K562 (cell line): ENCODE measurements around the gene CYYR1. TPM values are rescaled to one million over a fixed set of nuclear protein-coding genes. Genes with fewer than 3 reads are reported as not detected.

Experiments
- ATAC-seq: fragments of 200-7000 bp; cut with Tn5 transposase; 3 replicates; pipeline ENCODE4 v1.9.1; 2020; ENCODE audit warnings: moderate library complexity
- BruUV-seq: library from RNA; stranded (reverse); fragments of 400-500 nt; replicated peaks from 2 replicates; lab custom pipeline; 2021; lab: Mats Ljungman, UMichigan
- CTCF ChIA-PET: fragments of 300-600 bp; formaldehyde crosslinking; extraction: SDS; loops from one replicate; lab custom pipeline; 2021; ENCODE audit warnings: low intra/inter-chr PET ratio; lab: Yijun Ruan, JAX
- POLR2A ChIA-PET: fragments of 300-600, 350-650 bp; sonication (Branson Sonifier 250); formaldehyde crosslinking; extraction: SDS; loops from one replicate; lab custom pipeline; 2021; ENCODE audit warnings: antibody characterized with exemption, inconsistent platforms; lab: Yijun Ruan, JAX
- DNase-seq, 4 experiments: peaks; one replicate each; pipeline versions ENCODE4 v3.0.0 to v3.0.0-alpha.2; 2011 to 2018; ENCODE audit warnings: low spot score in 3 of 4, mixed read lengths in 3 of 4; ENCODE audit errors: extremely low read depth in 1 of 4
- FAIRE-seq: peaks from 2 replicates; lab custom pipeline; 2011; peaks lifted over from hg19 to GRCh38; lab: Jason Lieb, UNC
- H2AFZ ChIP-seq: 2 replicates; pipeline ENCODE4 v1.6.0; 2011; ENCODE audit warnings: low read depth, low read length, control low read depth, inconsistent platforms
- H3K27ac ChIP-seq: fragments of 200-600 bp; 3 replicates; pipeline ENCODE4 v1.8.0; 2011; ENCODE audit warnings: low read depth, mild to moderate bottlenecking, control low read depth, inconsistent platforms, low read length, moderate library complexity, mixed read lengths; ENCODE audit errors: extremely low read depth
- H3K27me3 ChIP-seq, 2 experiments: fragments of 300-600 bp in 1 of 2; 2 replicates in 1 of 2; 3 replicates in 1 of 2; pipeline versions ENCODE4 v1.6.0 to v1.8.0; 2011; ENCODE audit warnings: inconsistent platforms in 2 of 2, low read length in 2 of 2, mild to moderate bottlenecking in 1 of 2, mixed read lengths in 1 of 2, moderate library complexity in 1 of 2; ENCODE audit not compliant: control insufficient read depth in 2 of 2, insufficient read depth in 2 of 2
- H3K36me3 ChIP-seq: fragments of 300-600 bp; 3 replicates; pipeline ENCODE4 v1.8.0; 2011; ENCODE audit warnings: mild to moderate bottlenecking, low read length, inconsistent platforms; ENCODE audit not compliant: control insufficient read depth, insufficient read depth
- H3K4me1 ChIP-seq, 2 experiments: fragments of 200-600 bp in 1 of 2; replicated peaks in 1 of 2; 2 replicates in 1 of 2; 3 replicates in 1 of 2; pipeline versions ENCODE4 v1.5.1 to v1.8.0; 2011; ENCODE audit warnings: inconsistent platforms in 2 of 2, low read length in 2 of 2, mild to moderate bottlenecking in 1 of 2, mixed read lengths in 1 of 2, moderate library complexity in 1 of 2; ENCODE audit not compliant: control insufficient read depth in 2 of 2, insufficient read depth in 2 of 2
- H3K4me2 ChIP-seq: 2 replicates; pipeline ENCODE4 v1.6.1; 2011; ENCODE audit warnings: low read length, control low read depth, inconsistent platforms, mixed read lengths; ENCODE audit not compliant: insufficient read depth
- H3K4me3 ChIP-seq: fragments of 200-600 bp; sonication (generic), shearing (Covaris generic); 2 replicates; pipeline ENCODE4 v1.5.1; 2016; ENCODE audit warnings: control low read depth, inconsistent platforms
- H3K79me2 ChIP-seq: fragments of 200-600 bp; 3 replicates; pipeline ENCODE4 v1.8.0; 2011; ENCODE audit warnings: low read length, inconsistent platforms; ENCODE audit not compliant: control insufficient read depth, insufficient read depth
- H3K9ac ChIP-seq, 2 experiments: 2 replicates each; pipeline versions ENCODE4 v1.6.0 to v1.6.1; 2011; ENCODE audit warnings: low read depth in 2 of 2, low read length in 2 of 2, control low read depth in 1 of 2, inconsistent platforms in 1 of 2, mild to moderate bottlenecking in 1 of 2, mixed read lengths in 1 of 2; ENCODE audit not compliant: insufficient read depth in 1 of 2
- H3K9me1 ChIP-seq: one replicate; pipeline ENCODE4 v1.6.0; 2011; ENCODE audit warnings: inconsistent platforms, mild to moderate bottlenecking, low read length, moderate library complexity; ENCODE audit not compliant: control insufficient read depth, insufficient read depth
- H3K9me3 ChIP-seq: replicated peaks from 2 replicates; pipeline ENCODE4 v1.5.1; 2011; ENCODE audit warnings: low read depth, low read length, inconsistent platforms; ENCODE audit not compliant: control insufficient read depth, insufficient read depth
- H4K20me1 ChIP-seq: replicated peaks from 2 replicates; pipeline ENCODE4 v1.6.1; 2011; ENCODE audit warnings: low read length, inconsistent platforms, mixed read lengths; ENCODE audit not compliant: control insufficient read depth, insufficient read depth
- CBX1 ChIP-seq: sonication (generic); IDR thresholded peaks from 2 replicates; pipeline ENCODE4 v1.6.1; 2016; ENCODE audit warnings: antibody characterized with exemption, low read depth, mild to moderate bottlenecking
- CHD1 ChIP-seq: fragments of 200-600 bp; sonication (generic); IDR thresholded peaks from one replicate; pipeline ENCODE4 v1.6.1; 2012; ENCODE audit warnings: mild to moderate bottlenecking, moderate library complexity, low read length, inconsistent platforms
- DNMT1 ChIP-seq: fragments of 450-650 bp; IDR thresholded peaks from 2 replicates; pipeline ENCODE4 v1.6.1; 2016; ENCODE audit warnings: antibody characterized with exemption, mild to moderate bottlenecking
- FOXJ3 ChIP-seq: sonication (generic); formaldehyde crosslinking; IDR thresholded peaks from 2 replicates; pipeline ENCODE4 v1.4.0; 2020; ENCODE audit warnings: mild to moderate bottlenecking, missing genetic modification reagents
- FOXK2 ChIP-seq, 2 experiments: fragments of 450-650 bp; IDR thresholded peaks in 1 of 2; conservative IDR thresholded peaks in 1 of 2; 2 replicates each; pipeline ENCODE4 v1.6.1; 2016; ENCODE audit warnings: low read depth in 2 of 2, mild to moderate bottlenecking in 1 of 2
- NCOA6 ChIP-seq: fragments of 450-650 bp; IDR thresholded peaks from 2 replicates; pipeline ENCODE4 v1.6.1; 2017; ENCODE audit warnings: mild to moderate bottlenecking
- TAL1 ChIP-seq: fragments of 450-650 bp; IDR thresholded peaks from 2 replicates; pipeline ENCODE4 v1.6.1; 2016; ENCODE audit warnings: mild to moderate bottlenecking
- ZNF436 ChIP-seq: fragments of 250-450, 450-650 bp; sonication (Bioruptor Pico); formaldehyde crosslinking; IDR thresholded peaks from 2 replicates; pipeline ENCODE4 v1.7.0; 2020; ENCODE audit warnings: mild to moderate bottlenecking
- ZNF695 ChIP-seq: fragments of 450-650 bp; formaldehyde crosslinking; IDR thresholded peaks from 2 replicates; pipeline ENCODE4 v1.4.0; 2020; ENCODE audit warnings: mild to moderate bottlenecking, moderate library complexity
- WGBS: fragments of 100-300 bp; shearing (Covaris generic); methylation state at CpG from one replicate; pipeline ENCODE4 v1.1.6; 2016; ENCODE audit warnings: low coverage, mixed read lengths; ENCODE audit not compliant: insufficient coverage; ENCODE audit errors: missing lambda C conversion rate; 5-methylcytosine and 5-hydroxymethylcytosine counted together
- in situ Hi-C: fragments of 300-500 bp; cut with MboI; formaldehyde crosslinking; loops from 4 replicates; pipeline ENCODE4 v1.15.0; 2018; ENCODE audit warnings: inconsistent platforms, mixed read lengths
- intact Hi-C: fragments of 100-400 bp; cut with micrococcal nuclease; formaldehyde crosslinking; loops from 2 replicates; pipeline ENCODE4 v1.14.2; 2022
- polyA plus RNA-seq, 8 experiments: library from polyadenylated mRNA; depleted of rRNA in 4 of 8; stranded (reverse) in 5 of 8; unstranded in 3 of 8; fragments of >200 nt; fragmentation: Nextera tagmentation in 2 of 8; fragmentation: Illumina TruSeq in 1 of 8; extraction: Ambion mirVana in 2 of 8; extraction: Trizol in 1 of 8; gene quantifications; 2 replicates each; pipeline versions ENCODE4 v1.2.1 to v1.2.3, GENCODE V29; 2011 to 2014; ENCODE audit warnings: inconsistent platforms in 1 of 8, missing spikeins in 1 of 8
- total RNA-seq, 7 experiments: library from RNA; depleted of rRNA in 6 of 7; stranded (reverse); fragments of >200 nt in 6 of 7; fragmentation: Illumina TruSeq in 2 of 7; extraction: Trizol in 2 of 7; gene quantifications; 2 replicates each; pipeline versions ENCODE4 v1.2.1 to v1.2.3, GENCODE V29; 2011 to 2021; ENCODE audit warnings: low replicate concordance in 1 of 7
- TF ChIP-seq, protein P1 (sequence below): sonication (generic); formaldehyde crosslinking; IDR thresholded peaks from 2 replicates; pipeline ENCODE4 v1.8.1; 2023; ENCODE audit warnings: missing genetic modification reagents, mild to moderate bottlenecking, borderline replicate concordance

Gene CYYR1
- total and polyA plus RNA-seq, 9 of the 15 experiments (the other 6 are each of a cell fraction or from before 2014, with no cell fraction given) = not detected

- intact Hi-C loops (no loop called here), in situ Hi-C loops (no loop called here)
- Histone ChIP-seq H3K4me2 (no peak overlapping the region), H3K27me3 (no peaks in the 10 kb centered on the region), H2AFZ (no peak overlapping the region), H4K20me1 (no peaks in the 10 kb centered on the region), H3K4me3 (no peak overlapping the region), H3K9me1 (no peaks in the 10 kb centered on the region), H3K4me1 (no peaks in the 10 kb centered on the region), H3K9ac (no peak overlapping the region), H3K27ac (no peak overlapping the region), H3K36me3 (no peaks in the 10 kb centered on the region), H3K79me2 (no peaks in the 10 kb centered on the region), H3K9me3 (no peaks in the 10 kb centered on the region; the same call in 1 of the 2 replicates)
- ATAC-seq (no peak), FAIRE-seq (no peak), DNase-seq (no peak)
- 0% methylated on average over 1 of the region's 1 CpG for whole genome bisulfite sequencing
- ChIA-PET POLR2A (no interaction called here), CTCF (no interaction called here)
- no TSS peak for BruUV-seq
- no peak for TF ChIP-seq TAL1
- no peak for TF ChIP-seq FOXK2 (conservative IDR thresholded peaks at IDR 0.05 in 1 of 2, IDR thresholded peaks at IDR 0.05 in 1 of 2; ENCODE audit: low read depth in 2 of 2)
- no peak for TF ChIP-seq FOXJ3 (CRISPR knock-in tag)
- no peak for TF ChIP-seq NCOA6
- no peak for TF ChIP-seq CBX1
- no peak for TF ChIP-seq ZNF436 (CRISPR knock-in tag)
- TF ChIP-seq, protein P1, sequence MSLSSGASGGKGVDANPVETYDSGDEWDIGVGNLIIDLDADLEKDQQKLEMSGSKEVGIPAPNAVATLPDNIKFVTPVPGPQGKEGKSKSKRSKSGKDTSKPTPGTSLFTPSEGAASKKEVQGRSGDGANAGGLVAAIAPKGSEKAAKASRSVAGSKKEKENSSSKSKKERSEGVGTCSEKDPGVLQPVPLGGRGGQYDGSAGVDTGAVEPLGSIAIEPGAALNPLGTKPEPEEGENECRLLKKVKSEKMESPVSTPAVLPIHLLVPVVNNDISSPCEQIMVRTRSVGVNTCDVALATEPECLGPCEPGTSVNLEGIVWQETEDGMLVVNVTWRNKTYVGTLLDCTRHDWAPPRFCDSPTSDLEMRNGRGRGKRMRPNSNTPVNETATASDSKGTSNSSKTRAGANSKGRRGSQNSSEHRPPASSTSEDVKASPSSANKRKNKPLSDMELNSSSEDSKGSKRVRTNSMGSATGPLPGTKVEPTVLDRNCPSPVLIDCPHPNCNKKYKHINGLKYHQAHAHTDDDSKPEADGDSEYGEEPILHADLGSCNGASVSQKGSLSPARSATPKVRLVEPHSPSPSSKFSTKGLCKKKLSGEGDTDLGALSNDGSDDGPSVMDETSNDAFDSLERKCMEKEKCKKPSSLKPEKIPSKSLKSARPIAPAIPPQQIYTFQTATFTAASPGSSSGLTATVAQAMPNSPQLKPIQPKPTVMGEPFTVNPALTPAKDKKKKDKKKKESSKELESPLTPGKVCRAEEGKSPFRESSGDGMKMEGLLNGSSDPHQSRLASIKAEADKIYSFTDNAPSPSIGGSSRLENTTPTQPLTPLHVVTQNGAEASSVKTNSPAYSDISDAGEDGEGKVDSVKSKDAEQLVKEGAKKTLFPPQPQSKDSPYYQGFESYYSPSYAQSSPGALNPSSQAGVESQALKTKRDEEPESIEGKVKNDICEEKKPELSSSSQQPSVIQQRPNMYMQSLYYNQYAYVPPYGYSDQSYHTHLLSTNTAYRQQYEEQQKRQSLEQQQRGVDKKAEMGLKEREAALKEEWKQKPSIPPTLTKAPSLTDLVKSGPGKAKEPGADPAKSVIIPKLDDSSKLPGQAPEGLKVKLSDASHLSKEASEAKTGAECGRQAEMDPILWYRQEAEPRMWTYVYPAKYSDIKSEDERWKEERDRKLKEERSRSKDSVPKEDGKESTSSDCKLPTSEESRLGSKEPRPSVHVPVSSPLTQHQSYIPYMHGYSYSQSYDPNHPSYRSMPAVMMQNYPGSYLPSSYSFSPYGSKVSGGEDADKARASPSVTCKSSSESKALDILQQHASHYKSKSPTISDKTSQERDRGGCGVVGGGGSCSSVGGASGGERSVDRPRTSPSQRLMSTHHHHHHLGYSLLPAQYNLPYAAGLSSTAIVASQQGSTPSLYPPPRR (CRISPR knock-in tag) = no peak
- TF ChIP-seq DNMT1 = no peak
- no peak for TF ChIP-seq CHD1
- no peak for TF ChIP-seq ZNF695 (CRISPR knock-in tag)
Measured at GRCh38 chr21:26469789-26470188, 103.3 kb downstream of the CYYR1 start.
